Fibroblast of mammary gland (primary cell): ENCODE results near the gene AMN.

Source experiments
- DNase-seq: peaks from one replicate; pipeline ENCODE4 v3.0.0-alpha.2; 2010; ENCODE audit warnings: low read depth
- H3K4me3 ChIP-seq: 2 replicates; pipeline ENCODE4 v1.5.1; 2011; ENCODE audit warnings: low read depth, mild to moderate bottlenecking, low read length, moderate library complexity; ENCODE audit not compliant: control insufficient read depth
- TF ChIP-seq, protein P1 (sequence below): conservative IDR thresholded peaks from 2 replicates; pipeline ENCODE4 v1.5.1; 2011; ENCODE audit warnings: low read depth, low read length, inconsistent platforms; ENCODE audit not compliant: control insufficient read depth, insufficient read depth

Gene AMN

DNA sequence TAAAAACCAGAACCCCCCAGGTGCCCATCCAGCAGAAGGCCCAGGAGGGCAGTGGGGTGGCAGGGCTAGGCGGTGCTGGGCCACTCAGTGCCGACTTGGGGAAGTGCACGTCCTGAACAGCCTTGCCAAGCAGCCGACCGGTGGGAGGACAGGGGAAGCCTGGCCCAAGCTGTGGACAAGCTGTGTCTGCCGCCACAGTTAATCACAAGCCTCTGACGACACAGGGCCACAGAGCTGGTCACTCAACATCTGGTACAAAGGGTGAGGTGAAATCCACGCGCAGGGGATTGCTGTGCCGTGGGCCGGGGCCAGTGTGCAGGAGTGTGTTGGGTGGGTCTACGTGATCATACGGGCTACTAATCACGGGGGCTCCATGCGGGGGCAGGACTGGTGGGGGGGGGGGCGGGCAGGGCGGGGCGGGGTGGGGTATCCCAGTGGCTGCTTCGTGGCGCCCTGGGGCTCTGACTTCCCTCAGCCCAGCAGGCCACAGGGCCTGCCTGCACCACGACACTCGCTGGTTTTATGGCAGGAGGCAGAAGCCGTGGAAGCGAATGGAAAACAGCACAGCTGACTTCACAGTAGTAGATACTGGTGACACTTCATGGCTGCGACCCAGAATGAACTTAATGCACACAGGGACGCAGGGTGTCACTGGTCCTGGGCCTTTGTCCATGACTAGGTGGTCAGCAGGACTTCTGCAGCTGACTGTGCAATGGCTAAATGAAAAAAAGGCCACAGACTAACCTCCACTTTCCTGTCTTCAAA lies 10.2 kb downstream of the AMN start:
- no peak for DNase-seq
- TF ChIP-seq, protein P1, sequence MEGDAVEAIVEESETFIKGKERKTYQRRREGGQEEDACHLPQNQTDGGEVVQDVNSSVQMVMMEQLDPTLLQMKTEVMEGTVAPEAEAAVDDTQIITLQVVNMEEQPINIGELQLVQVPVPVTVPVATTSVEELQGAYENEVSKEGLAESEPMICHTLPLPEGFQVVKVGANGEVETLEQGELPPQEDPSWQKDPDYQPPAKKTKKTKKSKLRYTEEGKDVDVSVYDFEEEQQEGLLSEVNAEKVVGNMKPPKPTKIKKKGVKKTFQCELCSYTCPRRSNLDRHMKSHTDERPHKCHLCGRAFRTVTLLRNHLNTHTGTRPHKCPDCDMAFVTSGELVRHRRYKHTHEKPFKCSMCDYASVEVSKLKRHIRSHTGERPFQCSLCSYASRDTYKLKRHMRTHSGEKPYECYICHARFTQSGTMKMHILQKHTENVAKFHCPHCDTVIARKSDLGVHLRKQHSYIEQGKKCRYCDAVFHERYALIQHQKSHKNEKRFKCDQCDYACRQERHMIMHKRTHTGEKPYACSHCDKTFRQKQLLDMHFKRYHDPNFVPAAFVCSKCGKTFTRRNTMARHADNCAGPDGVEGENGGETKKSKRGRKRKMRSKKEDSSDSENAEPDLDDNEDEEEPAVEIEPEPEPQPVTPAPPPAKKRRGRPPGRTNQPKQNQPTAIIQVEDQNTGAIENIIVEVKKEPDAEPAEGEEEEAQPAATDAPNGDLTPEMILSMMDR, result no peak
- H3K4me3 ChIP-seq, result no peak overlapping the region

DNA sequence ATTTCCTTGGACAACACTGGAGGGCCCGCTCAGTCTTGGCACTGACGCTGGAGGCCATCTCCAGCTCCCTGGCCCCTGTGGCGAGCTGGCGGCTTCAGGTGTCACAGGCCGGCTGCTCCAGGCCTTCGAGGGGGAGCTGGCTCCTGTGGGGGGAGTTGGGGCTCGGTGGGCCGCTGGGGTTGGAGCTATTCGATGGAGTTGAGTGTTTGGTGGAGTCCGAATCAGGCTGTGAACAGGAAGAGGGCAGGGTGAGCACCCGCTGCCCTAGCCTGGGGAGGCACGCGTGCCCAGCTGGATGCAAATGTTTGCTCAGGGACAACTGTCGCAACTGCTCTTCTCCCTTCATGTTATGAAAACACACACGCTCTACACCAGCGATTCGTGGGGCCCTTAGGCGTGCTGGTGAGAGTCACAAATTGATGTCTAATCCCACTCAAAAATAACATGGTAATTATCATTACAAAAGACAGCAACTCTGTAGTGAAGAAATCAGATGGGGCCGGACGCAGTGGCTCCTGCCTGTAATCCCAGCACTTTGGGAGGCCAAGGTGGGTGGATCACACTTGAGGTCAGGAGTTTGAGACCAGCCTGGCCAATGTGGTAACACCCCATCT lies 11.3 kb downstream of the AMN start:
- H3K4me3 ChIP-seq, result no peak overlapping the region
- TF ChIP-seq, protein P1, result no peak
- no peak for DNase-seq

DNA sequence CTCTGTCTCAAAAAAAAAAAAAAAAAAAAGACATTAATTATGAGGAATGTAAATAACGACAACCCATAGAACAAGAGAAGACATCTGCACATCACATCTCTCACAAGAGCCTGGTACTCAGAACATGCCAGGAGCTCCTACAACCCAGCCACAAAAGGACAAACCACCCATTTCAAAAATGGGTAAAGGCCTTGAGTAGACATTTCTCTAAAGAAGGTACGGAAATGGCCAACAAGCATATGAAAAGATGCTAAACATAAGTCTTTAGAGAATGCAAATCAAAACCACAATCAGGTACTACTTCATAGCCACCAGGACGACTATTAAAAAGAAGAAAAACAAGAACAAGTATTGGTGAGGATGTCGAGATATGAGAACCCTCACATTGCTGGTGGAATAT lies 13.3 kb downstream of the AMN start:
- H3K4me3 ChIP-seq, result no peak overlapping the region
- TF ChIP-seq, protein P1, result no peak
- DNase-seq, result no peak

DNA sequence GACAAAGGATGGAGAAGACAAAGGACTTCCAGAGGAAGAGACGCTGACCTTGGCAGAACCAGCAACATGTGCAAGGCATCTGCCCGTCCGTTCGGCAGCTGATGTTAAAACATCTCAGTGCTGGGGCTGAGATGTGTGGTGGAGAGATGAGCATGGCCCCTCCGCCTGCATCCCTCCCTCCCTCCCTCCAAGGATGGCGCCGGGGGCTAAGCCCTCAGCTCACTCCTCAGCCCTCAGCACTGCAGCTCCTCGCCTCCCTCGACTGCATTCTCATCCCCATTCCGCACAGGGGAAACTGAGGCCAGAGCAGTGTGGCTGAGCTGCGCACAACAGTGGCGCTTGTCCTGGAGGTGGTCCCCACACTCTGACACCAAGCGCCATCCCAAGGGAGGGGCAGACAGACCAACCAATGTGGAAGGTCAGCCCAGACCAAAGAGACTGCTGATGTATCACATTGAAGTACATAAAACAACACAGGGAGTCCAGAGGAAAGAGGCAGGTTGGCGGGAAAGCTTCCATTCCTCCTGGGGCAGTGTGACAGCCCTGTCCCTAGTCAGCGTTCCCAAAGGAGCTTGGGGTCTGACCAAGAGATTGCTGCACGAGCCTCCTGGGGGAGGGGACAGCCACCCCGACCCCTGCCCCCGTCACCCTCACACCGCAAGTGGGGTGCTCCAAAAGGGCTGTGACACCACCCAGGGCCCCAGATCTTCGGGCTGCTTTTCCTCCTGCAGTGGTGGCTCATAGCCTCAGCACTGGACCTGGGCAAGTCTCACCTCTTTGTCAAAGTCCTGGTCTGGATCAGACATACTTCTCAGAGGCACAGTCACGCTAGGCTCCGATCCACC lies 15.1 kb downstream of the AMN start:
- no peak overlapping the region for H3K4me3 ChIP-seq
- TF ChIP-seq, protein P1, result no peak
- no peak for DNase-seq

DNA sequence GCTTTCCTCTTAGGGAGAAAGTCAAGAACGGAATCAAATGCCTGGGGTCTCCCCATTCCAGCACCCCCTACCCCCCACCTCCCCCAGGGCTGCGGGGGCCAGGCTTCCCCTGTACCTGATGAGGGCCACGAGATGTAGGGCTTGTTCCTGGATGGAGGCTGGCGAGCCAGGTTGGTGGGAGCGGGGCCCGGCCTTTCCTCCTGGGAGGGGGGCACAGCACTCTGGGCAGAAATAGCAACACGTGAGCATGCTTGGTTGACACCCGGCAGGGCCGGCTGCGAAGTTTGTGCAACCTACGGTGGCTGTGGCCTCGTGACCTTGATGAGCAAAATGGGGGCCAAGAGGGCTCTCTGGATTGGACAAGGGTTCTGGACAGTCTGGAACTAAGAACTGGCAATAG lies 15.7 kb downstream of the AMN start:
- TF ChIP-seq, protein P1, result no peak
- no peak overlapping the region for H3K4me3 ChIP-seq
- DNase-seq, result no peak

DNA sequence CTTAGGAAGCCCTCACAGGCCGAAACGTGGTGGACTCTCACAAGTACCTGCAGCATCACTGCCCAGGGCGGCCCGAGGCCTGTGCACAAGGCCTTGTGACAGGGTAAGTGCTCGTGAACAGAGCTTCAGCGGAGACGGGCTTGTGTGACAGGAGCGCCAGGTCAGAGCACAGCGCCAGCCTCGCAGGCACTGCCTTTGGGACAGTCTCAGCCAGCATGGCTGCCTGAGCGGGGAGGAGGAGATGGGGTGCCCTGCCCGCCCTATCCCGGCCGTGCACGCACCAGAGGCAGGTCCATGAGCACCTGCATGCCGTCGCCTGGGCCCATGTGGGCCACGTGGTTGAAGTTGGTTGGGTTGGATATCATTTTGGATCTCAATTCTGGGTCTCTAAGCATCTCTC lies 16.9 kb downstream of the AMN start:
- no peak overlapping the region for H3K4me3 ChIP-seq
- TF ChIP-seq, protein P1, result no peak
- DNase-seq, result no peak
